Measurements from ENCODE around the gene TSPAN5.

- peak in 5 of 7 experiments; percentile 48 to 74 (median 63) for TF ChIP-seq CTCF (IDR thresholded peaks at IDR 0.05)
- no peak for TF ChIP-seq POLR2A (IDR thresholded peaks at IDR 0.05)
Observed at GRCh38 chr4:98467627-98468072, 190.8 kb downstream of the TSPAN5 start.

Data from stomach (tissue), 4 donors.